CD4-positive, alpha-beta T cell treated with Interferon alpha-2 for 1 hour (primary cell): Measurements from ENCODE around the gene ANKRD44.

Experiments used
- DNase-seq, 2 donors: peaks; one replicate each; pipeline ENCODE4 v3.0.0-alpha.2; 2020 to 2022

ANKRD44 gene

GRCh38 chr2:197204519-197205250, 105.9 kb downstream of the ANKRD44 start:
- no peak for DNase-seq

GRCh38 chr2:197201874-197202273, 108.7 kb downstream of the ANKRD44 start:
- DNase-seq = no peak

GRCh38 chr2:197200762-197201058, 109.9 kb downstream of the ANKRD44 start:
- no peak for DNase-seq

- no peak for DNase-seq
Observed at GRCh38 chr2:197200051-197200761, 110.4 kb downstream of the ANKRD44 start.

GRCh38 chr2:197198890-197199289, 111.7 kb downstream of the ANKRD44 start:
- peak; percentile 92 to 94 for DNase-seq

GRCh38 chr2:197197895-197198311, 112.7 kb downstream of the ANKRD44 start:
- peak; percentile 4 to 50 for DNase-seq

- DNase-seq = peak in 1 of 2 donors; percentile 64
Observed at GRCh38 chr2:197196541-197197180, 113.9 kb downstream of the ANKRD44 start.

GRCh38 chr2:197195518-197195917, 115.1 kb downstream of the ANKRD44 start:
- no peak for DNase-seq

- peak; percentile 50 to 87 for DNase-seq
Observed at GRCh38 chr2:197191940-197192322, 118.6 kb downstream of the ANKRD44 start.

GRCh38 chr2:197191177-197191939, 119.2 kb downstream of the ANKRD44 start:
- peak in 1 of 2 donors; percentile 83 for DNase-seq

- DNase-seq = no peak
Observed at GRCh38 chr2:197190100-197190432, 120.5 kb downstream of the ANKRD44 start.

GRCh38 chr2:197189426-197190099, 121.0 kb downstream of the ANKRD44 start:
- DNase-seq = no peak

- DNase-seq = no peak
Observed at GRCh38 chr2:197185676-197186075, 124.9 kb downstream of the ANKRD44 start.

GRCh38 chr2:197184959-197185586, 125.5 kb downstream of the ANKRD44 start:
- no peak for DNase-seq

GRCh38 chr2:197183355-197183754, 127.2 kb downstream of the ANKRD44 start:
- no peak for DNase-seq

GRCh38 chr2:197182668-197183067, 127.9 kb downstream of the ANKRD44 start:
- DNase-seq = no peak

GRCh38 chr2:197181491-197181890, 129.1 kb downstream of the ANKRD44 start:
- no peak for DNase-seq

GRCh38 chr2:197179744-197180498, 130.7 kb downstream of the ANKRD44 start:
- no peak for DNase-seq

- DNase-seq = no peak
Observed at GRCh38 chr2:197176522-197176921, 134.1 kb downstream of the ANKRD44 start.

- no peak for DNase-seq
Observed at GRCh38 chr2:197174539-197175094, 136.0 kb downstream of the ANKRD44 start.

GRCh38 chr2:197171582-197171981, 139.0 kb downstream of the ANKRD44 start:
- no peak for DNase-seq
